RPMI8226 (cell line): ENCODE data around the gene MNT.

Source experiments
- DNase-seq: peaks from one replicate; pipeline ENCODE4 v3.0.0-alpha.2; 2015

MNT gene

DNA sequence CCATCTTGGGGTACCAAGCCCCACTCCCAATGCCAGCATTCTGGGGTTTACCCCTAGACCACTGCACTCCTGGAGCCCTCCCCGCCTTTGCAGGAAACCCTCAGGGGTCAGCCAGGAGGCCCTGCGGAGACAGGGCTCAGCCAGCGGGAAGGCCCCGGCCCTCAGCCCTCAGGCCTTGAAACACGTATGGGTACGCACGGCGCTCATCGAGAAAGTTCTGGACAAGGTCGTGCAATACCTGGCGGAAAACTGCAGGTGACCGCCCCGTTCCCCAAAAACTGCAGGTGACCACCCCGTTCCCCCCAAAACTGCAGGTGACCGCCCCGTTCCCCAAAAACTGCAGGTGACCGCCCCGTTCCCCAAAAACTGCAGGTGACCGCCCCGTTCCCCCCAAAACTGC lies 38.8 kb downstream of the MNT start:
- no peak for DNase-seq

DNA sequence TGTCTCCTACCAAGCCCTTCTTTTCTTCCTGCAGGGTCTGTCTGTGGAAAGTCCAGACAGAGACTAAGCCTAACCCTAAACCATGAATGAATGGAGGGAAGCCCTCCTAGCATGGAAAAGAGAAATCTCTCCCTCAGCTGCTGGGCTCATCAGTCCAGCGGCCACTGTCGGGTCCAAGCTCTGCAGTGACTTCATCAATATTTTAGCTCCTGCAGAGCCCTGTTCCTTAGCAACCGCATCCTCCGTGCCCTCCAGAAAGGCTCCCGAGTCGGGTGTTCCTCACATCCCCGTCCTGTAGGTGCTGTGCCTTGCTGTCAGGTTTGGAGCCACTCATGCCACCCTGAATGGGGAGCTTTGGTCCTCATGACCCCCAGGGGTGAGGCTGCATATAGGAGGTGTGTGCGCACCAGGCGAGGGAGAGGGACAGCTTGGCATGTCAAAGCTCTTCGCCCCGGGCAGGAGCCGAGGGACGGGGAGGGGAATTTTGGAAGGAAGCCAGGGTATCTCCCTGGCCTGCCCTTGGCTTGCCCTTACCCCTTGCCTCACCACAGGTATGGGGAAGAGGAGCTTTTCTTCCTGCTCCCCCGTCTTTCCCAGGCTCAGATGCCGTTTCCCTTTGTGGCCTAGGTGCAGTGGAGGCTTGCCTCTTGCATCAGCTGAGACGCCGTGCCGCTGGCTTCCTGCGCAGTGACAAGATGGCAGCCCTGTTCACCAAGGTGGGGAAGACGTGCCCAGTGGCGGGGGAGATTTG lies 39.7 kb downstream of the MNT start:
- DNase-seq, result no peak

DNA sequence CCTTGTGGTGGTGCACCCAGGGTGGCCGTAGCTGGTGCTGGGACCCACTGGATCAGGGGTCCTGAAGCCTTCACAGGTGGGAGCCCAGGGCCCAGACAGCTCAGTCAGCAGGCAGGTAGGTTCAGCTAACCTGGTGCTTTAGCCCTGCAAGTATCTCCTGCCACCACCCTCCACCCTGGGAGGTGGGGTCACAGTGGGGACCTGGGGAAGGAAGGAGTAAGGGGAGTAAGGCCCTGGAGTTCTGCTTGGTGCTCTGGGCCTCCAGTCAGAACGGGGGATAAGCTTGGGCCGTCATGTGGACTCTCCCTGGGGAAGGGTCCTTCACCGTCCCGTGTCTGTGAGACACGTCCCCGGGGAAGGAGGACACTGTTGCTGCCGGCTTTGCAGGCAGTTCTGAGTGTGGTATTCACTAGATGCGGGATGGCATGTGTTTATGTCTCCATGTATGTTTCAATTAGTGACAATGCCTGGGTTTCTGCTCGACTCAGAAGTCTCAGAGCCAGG lies 42.9 kb downstream of the MNT start:
- DNase-seq, result no peak

DNA sequence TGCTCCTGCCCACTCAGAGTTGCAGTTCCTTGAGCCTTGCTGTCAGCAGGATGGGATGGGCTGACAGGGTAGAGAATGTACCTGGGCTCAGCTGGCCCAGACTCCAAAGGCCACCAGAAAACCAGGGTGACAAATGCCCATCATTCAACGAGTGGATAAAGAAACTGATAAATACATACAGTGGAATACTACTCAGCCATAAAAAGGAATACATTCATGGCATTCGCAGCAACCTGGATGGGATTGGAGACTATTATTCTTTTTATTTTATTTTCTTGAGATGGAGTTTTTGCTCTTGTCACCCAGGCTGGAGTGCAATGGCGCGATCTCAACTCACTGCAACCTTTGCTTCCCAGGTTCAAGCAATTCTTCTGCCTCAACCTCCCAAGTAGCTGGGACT lies 43.6 kb downstream of the MNT start:
- DNase-seq, result no peak

DNA sequence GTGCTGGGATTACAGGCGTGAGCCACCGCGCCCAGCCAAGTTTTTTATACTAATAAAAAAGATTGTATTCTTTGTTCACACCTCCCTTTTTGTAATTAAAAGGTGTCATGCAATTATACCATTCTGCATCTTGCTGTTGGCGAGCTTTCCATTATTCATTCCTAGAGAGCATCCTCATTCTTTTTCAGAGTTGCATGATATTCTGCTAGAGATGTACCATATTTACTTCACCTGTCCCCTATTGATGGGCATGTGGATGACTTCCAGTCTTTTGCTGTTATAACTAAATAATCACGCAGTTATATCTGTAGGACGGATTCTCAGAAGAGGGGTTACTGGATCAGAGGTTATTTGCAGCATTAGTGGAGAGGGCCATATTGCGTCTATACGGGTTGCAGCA lies 46.5 kb downstream of the MNT start:
- DNase-seq, result no peak

DNA sequence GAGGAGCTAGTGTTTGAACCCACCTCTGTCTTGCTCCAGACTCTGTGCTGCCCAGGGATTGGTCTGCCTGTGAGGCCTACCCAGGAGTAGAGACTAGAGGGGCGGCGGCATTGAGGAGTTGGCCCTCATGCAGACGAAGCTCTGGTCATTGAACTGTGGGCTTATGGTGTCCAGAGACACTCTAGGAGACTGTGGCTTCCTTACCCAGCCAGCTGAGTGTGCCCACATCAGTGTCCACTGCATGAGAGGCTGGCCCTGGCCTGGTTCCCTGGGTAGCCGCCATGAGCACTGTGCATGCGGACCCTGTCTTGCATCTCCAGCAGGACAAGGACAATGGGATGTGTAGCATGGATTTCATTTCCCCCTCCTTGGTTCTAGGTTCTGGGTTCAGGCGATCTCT lies 49.6 kb downstream of the MNT start:
- DNase-seq, result no peak

DNA sequence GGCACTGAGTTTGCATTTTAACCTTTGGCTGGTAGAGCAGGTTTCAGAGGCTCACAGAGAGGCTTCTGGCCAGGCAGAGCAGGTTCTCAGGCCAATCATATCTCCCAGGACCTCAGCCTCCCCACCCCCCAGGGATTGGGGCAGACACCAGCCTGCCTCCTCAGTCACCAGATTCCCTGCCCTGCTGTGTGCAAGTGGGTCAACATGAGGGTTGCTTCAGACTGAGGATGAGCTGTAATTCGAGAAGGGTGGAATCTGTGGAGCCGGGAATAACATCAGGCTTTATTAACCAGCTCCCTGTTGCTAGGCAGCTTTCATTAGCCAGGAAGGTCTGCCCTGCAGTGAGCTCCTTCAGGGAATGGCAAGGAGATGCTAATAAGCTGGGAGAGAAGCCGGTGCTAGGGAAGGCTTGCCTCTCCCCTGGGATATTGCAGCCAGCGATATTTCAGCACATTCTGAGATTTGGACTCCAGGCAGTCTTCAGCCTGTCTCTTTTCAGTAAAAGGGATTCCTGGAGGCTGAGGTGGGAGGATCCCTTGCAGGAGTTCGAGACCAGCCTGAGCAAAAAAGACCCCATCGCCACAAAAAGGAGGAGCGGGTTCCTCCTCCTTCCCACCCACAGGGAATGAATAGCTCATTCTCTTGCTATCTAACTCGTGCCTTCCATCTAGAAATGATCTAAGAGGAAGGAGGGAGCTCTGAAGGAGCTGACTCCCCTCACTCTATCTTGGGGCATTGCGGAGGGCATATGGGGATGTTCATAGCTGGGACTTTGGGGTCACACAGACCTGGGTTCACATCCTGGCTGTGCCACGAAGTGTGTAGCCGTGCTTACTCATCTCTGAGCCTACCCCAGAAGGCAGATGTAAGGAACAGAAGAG lies 52.8 kb downstream of the MNT start:
- no peak for DNase-seq

DNA sequence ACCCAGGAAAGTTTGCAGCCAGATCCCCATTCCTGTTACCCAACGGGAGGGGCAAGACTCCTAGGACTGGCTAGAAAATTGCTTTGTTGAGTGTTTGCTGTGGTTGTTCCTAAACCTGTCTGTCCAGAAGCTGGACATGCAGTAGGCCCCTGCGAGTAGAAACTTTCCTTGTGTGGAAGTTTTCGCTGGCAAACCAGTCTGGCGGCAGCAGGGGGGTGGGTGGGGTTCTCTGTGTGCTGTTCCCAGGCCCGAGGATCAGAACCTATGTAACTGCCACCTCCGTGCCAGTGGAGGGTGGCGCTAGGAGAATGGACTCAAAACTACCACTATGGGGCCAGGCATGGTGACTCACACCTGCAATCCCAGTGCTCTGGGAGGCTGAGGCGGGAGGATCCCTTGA lies 54.4 kb downstream of the MNT start:
- DNase-seq, result no peak

DNA sequence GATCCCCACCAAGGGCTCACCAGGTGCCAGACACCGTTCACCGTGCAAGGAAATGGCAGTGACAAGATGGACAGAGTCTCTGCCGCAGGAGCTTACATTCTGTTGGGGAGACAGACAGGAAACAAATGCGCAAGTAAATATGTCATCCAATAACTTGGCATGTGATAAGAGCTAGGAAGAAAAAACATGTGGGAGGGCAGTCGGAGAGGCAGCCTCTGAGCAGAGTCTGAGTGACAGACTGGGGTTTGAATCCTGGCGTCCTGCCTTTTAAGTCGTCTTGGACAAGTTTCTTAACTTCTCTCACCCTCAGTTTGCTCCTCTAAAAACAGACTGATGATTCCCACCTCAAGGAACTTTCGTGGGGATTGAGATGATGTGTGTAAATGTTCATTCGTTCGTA lies 56.3 kb downstream of the MNT start:
- DNase-seq, result no peak

DNA sequence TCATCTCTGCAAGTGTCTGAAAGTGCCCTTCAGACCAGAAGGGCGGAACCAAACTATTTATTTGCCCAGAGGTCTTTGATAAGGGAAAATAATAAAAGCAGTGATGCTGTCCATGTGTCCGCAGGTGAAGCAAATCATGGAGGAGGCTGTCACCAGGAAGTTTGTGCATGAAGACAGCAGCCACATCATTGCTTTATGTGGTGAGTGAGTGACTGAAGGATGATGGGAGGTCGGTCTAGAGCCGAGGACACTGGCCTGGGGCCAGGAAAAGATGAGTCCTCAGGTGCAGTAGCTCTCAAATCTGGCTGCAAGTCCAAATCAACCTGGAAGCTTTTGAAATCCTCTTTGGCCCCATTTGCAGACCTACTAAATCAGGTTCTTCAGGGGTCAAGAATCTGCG lies 57.4 kb downstream of the MNT start:
- DNase-seq, result peak; percentile 16

DNA sequence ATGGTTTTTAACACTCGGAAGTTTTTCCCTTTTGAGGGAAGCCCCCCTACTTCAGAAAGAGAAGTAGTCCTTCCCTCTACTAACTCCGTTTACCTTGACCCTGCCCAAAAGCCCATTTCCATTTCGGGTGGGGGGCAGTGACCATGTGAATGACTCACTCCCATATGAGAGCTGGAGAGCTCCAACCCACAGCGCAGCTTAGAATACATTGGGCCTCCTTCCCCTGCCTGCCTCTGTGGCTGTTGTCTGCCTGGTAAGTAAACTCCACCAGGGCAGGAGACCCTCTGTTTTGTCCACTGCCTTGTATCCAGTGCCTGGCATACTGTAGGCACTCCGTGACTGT lies 62.6 kb downstream of the MNT start:
- no peak for DNase-seq

DNA sequence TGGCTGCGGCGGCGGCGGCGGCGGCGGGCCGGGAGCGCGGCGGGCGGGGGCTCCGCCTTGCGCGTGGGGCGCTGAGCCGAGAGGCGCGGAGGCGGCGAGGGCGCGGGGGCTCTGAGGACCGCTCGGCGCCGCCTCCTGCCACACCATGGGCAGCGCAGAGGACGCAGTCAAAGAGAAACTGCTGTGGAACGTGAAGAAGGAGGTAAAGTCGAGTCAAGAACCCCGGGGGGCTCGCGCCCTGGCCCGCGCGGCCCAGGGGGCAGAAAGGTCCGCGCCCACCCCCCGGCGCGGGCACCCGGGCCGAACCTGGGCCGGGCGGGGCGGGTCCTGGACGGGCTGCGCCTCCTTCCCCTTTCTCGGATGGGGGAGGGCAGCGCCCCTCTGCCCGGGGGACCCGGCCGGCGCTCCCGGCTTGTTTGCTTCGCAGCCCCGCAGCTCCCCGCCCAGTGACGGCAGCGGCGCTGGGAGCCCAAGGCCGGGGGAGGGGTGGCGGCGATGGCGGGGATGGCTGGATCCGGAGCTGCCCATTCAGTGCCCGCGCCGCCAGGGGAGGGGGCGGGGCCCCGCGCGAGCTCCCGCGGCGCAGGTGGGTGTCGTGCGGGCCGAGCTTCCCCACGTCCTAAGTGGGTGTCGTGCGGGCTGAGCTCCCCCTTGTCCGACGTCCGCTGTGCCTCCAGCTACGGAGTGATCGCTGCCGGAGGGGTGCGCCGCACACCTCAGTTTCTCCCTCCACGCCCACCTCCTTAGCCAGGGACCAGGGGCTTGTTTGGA lies 63.1 kb downstream of the MNT start:
- peak; percentile 49 for DNase-seq

DNA sequence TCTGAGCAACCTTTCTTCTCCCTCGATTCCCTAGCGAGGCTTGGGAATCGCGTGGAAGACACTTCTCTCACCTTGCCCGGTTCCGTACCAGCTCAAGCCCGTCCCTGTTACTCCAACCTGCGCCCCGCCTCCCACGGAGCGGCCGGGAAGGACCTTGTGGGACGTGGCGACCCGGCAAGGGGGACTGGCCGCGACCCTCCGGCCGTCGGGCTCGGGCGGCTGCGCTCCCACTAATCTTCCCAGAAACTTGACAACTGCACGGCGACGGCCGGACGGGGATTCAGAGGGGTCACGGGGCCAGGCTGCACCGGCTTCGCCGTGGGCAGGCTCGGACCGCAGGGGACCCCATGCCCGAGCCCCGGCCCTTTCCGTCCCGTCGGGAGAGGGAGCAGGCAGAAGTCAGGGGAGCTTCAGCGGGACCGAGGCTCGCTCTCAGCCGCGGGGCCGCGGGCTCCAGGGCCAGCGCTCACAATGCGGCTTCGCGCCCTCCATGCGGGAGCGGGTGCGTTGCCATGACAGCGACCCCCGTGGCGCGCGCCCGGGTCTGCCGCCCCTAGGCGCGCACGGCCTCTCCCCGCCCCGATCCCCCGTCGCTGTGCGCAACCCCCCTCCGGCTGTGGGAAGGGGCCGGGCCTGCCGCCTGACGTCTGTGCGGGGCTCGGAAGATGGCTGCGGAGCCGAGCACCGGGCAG lies 63.9 kb downstream of the MNT start, which contains the start of gene SGSM2:
Gene SGSM2 (plus strand): TSS at position 650 of the 692 bp plus-strand sequence. CDS start 188 bp downstream, outside the sequence.
- peak; percentile 47 for DNase-seq

DNA sequence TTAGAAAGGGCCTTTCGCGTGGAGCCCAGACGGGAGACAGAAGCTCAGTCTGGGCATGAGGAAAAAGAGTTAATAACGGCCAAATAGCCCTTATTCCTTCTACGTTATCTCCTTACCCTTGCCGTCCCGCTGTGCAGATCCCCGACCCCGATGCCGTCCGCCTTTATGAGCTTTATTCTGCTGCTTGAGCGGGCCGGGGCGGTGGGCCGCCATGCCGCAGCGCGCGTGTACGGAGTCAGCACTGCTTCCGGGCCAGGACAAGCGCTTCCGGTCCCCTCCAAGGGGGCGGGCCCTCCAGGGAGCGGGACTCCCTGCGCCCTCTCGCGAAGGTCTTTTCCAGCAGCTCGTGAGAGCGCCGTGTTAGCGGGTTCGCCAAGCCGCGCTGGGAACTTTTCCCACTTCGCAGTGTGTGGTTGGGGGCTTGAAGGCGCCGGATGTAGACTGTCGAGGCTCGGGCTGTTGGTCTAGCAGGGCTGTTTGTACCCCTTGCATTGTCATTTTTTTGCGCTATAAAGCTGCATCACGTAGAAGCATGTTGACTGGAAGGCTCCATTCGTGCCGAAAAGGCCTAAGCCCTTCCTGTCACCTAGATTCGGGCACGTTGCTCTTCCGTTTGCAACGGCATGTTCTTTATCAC lies 64.5 kb downstream of the MNT start, which contains the start of gene TSR1:
Gene TSR1 (minus strand): TSS at position 243 of the 637 bp plus-strand sequence. CDS start 30 bp downstream, at position 213.
- peak; percentile 91 for DNase-seq

DNA sequence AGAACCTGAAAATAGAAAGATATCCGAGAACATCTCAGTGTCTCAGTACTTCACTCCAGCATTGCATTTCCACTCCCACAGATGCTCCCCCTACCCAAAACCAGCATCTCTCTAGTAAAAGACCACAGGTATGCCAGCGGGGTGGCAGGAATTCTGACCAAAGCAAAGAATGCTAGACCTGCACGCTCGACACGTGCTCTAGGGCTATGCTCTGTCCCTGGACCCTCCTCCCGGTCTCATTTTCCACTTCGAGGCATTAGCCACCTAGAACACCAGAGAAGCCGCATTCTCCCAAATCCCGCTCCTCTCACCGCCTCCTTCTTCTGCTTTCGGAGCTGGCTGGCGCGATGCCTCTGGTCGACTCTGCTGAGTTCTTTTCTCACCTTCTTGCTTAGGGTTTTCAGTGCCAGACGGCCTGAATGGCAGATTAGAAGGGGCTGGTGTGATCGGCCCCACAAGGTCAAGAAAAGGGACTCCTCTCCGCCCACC lies 65.1 kb downstream of the MNT start:
- DNase-seq, result no peak
